ENCODE data around the gene TCAIM.

TCAIM gene

GRCh38 chr3:44429459-44429858 lies 90.9 kb downstream of the TCAIM start:
- H4K12ac ChIP-seq (ENCODE audit: low read depth, low read length), result no peak overlapping the region
- H3K79me2 ChIP-seq (ENCODE audit: control insufficient read depth, insufficient read depth, low read length, poor library complexity), result no peaks in the 10 kb centered on the region

GRCh38 chr3:44430466-44430865 lies 91.9 kb downstream of the TCAIM start:
- Histone ChIP-seq H3K9me3 (ENCODE audit: insufficient read depth, low read depth, low read length) (no peaks in the 10 kb centered on the region), H3K27me3 (ENCODE audit: insufficient read depth, low read length) (no peaks in the 10 kb centered on the region), H2BK120ac (ENCODE audit: insufficient read depth, low read length, poor library complexity) (no peak overlapping the region), H3K14ac (ENCODE audit: low read length) (no peak overlapping the region), H3K4me1 (ENCODE audit: control insufficient read depth in 1 of 2, insufficient read depth in 2 of 2, low read length in 2 of 2) (no peaks in the 10 kb centered on the region), H3K18ac (ENCODE audit: low read length) (no peak overlapping the region), H4K12ac (ENCODE audit: low read depth, low read length) (no peak overlapping the region), H3K36me3 (ENCODE audit: control insufficient read depth in 1 of 2, insufficient read depth in 2 of 2, low read length in 2 of 2) (no peaks in the 10 kb centered on the region), H3K4ac (ENCODE audit: low read depth, low read length) (no peak overlapping the region), H2AFZ (ENCODE audit: insufficient read depth, low read length, poor library complexity) (no peak overlapping the region), H3K23ac (ENCODE audit: low read length) (no peak overlapping the region), H4K8ac (ENCODE audit: low read depth, low read length) (no peak overlapping the region), H3K79me1 (ENCODE audit: low read length) (no peaks in the 10 kb centered on the region), H3K9ac (ENCODE audit: low read length) (no peak overlapping the region), H3K4me2 (ENCODE audit: low read length) (no peak overlapping the region), H3K27ac (ENCODE audit: low read depth, low read length) (no peak overlapping the region), H2BK12ac (ENCODE audit: low read length) (no peak overlapping the region), H2BK5ac (ENCODE audit: low read depth, low read length, poor library complexity) (no peak overlapping the region), H2AK5ac (ENCODE audit: low read length) (no peak overlapping the region), H4K91ac (ENCODE audit: low read depth, low read length) (no peak overlapping the region), H3K4me3 (ENCODE audit: low read depth, low read length) (no peak overlapping the region), H3K79me2 (ENCODE audit: control insufficient read depth, insufficient read depth, low read length, poor library complexity) (no peaks in the 10 kb centered on the region)
- WGBS (ENCODE audit: extremely low coverage, insufficient coverage, insufficient read length), result no CpG with 5 or more reads among the region's 4 CpGs
- no peak for DNase-seq

More at GRCh38 chr3:44429459-44429858, 90.9 kb downstream of the TCAIM start:
- no peak overlapping the region for H4K8ac ChIP-seq (ENCODE audit: low read depth, low read length)
- no peak overlapping the region for H2BK12ac ChIP-seq (ENCODE audit: low read length)
- H2BK5ac ChIP-seq (ENCODE audit: low read depth, low read length, poor library complexity), result no peak overlapping the region
- H3K23ac ChIP-seq (ENCODE audit: low read length), result no peak overlapping the region
- H2BK120ac ChIP-seq (ENCODE audit: insufficient read depth, low read length, poor library complexity), result no peak overlapping the region
- no peaks in the 10 kb centered on the region for H3K9me3 ChIP-seq (ENCODE audit: insufficient read depth, low read depth, low read length)
- H3K4me2 ChIP-seq (ENCODE audit: low read length), result no peak overlapping the region
- no peak overlapping the region for H3K4me3 ChIP-seq (ENCODE audit: low read depth, low read length)
- no peak overlapping the region for H4K91ac ChIP-seq (ENCODE audit: low read depth, low read length)
- H3K27ac ChIP-seq (ENCODE audit: low read depth, low read length), result no peak overlapping the region
- H3K27me3 ChIP-seq (ENCODE audit: insufficient read depth, low read length), result no peaks in the 10 kb centered on the region
- no peak overlapping the region for H2AK5ac ChIP-seq (ENCODE audit: low read length)
- H2AFZ ChIP-seq (ENCODE audit: insufficient read depth, low read length, poor library complexity), result no peak overlapping the region
- H3K18ac ChIP-seq (ENCODE audit: low read length), result no peak overlapping the region
- H3K79me1 ChIP-seq (ENCODE audit: low read length), result no peaks in the 10 kb centered on the region
- H3K9ac ChIP-seq (ENCODE audit: low read length), result no peak overlapping the region
- H3K4ac ChIP-seq (ENCODE audit: low read depth, low read length), result no peak overlapping the region
- H3K14ac ChIP-seq (ENCODE audit: low read length), result no peak overlapping the region
- WGBS (ENCODE audit: extremely low coverage, insufficient coverage, insufficient read length), result no CpG with 5 or more reads among the region's 6 CpGs
- H3K36me3 ChIP-seq (ENCODE audit: control insufficient read depth in 1 of 2, insufficient read depth in 2 of 2, low read length in 2 of 2), result no peaks in the 10 kb centered on the region
- H3K4me1 ChIP-seq (ENCODE audit: control insufficient read depth in 1 of 2, insufficient read depth in 2 of 2, low read length in 2 of 2), result no peaks in the 10 kb centered on the region
- no peak for DNase-seq

DNA sequence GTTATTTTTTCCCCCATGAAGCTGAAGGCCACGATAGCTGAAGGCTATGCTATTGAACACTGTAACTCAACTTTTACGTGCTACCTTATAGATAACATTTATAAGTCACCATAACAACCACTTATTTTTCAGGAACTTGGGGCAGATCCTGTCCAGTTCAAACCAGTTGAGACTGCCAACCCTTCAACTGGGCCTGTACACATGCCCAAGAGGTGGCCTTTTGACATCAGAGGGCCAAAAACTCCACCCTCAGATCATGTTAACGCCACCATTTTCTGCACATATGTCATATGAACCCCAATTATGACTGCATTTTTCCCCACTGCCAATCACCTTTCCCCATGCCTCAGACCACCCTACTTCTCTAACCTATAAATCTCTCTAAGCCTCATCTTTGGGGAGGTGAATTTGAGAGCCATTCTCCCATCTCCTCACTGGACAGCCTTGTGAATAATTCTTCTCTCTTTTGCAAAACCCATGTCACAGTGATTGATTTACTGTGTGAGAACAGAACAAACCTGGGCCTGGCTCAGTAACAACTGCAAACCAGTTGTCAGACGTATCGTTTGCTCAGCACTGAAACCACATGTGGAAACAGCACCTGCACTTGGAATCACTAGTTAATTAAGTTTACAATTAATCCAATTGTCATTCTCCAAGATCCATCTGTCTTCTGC lies 96.4 kb downstream of the TCAIM start:
- H4K12ac ChIP-seq (ENCODE audit: low read depth, low read length), result no peak overlapping the region
- H3K36me3 ChIP-seq (ENCODE audit: control insufficient read depth in 1 of 2, insufficient read depth in 2 of 2, low read length in 2 of 2), result no peaks in the 10 kb centered on the region
- no peak overlapping the region for H3K14ac ChIP-seq (ENCODE audit: low read length)
- H3K9me3 ChIP-seq (ENCODE audit: insufficient read depth, low read depth, low read length), result peaks cover 1% of the 10 kb centered on the region
- H3K9ac ChIP-seq (ENCODE audit: low read length), result no peak overlapping the region
- H3K27ac ChIP-seq (ENCODE audit: low read depth, low read length), result no peak overlapping the region
- no peak overlapping the region for H3K4me2 ChIP-seq (ENCODE audit: low read length)
- no peak overlapping the region for H2BK120ac ChIP-seq (ENCODE audit: insufficient read depth, low read length, poor library complexity)
- H3K23ac ChIP-seq (ENCODE audit: low read length), result no peak overlapping the region
- H3K79me1 ChIP-seq (ENCODE audit: low read length), result no peaks in the 10 kb centered on the region
- H3K27me3 ChIP-seq (ENCODE audit: insufficient read depth, low read length), result no peaks in the 10 kb centered on the region
- no peak overlapping the region for H4K8ac ChIP-seq (ENCODE audit: low read depth, low read length)
- H2AK5ac ChIP-seq (ENCODE audit: low read length), result no peak overlapping the region
- H2AFZ ChIP-seq (ENCODE audit: insufficient read depth, low read length, poor library complexity), result no peak overlapping the region
- peaks cover 3 to 8% of the 10 kb centered on the region in 2 experiments for H3K4me1 ChIP-seq (ENCODE audit: control insufficient read depth in 1 of 2, insufficient read depth in 2 of 2, low read length in 2 of 2)
- H2BK5ac ChIP-seq (ENCODE audit: low read depth, low read length, poor library complexity), result no peak overlapping the region
- H2BK12ac ChIP-seq (ENCODE audit: low read length), result no peak overlapping the region
- H3K79me2 ChIP-seq (ENCODE audit: control insufficient read depth, insufficient read depth, low read length, poor library complexity), result no peaks in the 10 kb centered on the region
- no peak for DNase-seq
- H3K18ac ChIP-seq (ENCODE audit: low read length), result no peak overlapping the region
- no CpG with 5 or more reads among the region's 5 CpGs for WGBS (ENCODE audit: extremely low coverage, insufficient coverage, insufficient read length)
- no peak overlapping the region for H4K91ac ChIP-seq (ENCODE audit: low read depth, low read length)
- H3K4me3 ChIP-seq (ENCODE audit: low read depth, low read length), result no peak overlapping the region
- H3K4ac ChIP-seq (ENCODE audit: low read depth, low read length), result no peak overlapping the region

DNA sequence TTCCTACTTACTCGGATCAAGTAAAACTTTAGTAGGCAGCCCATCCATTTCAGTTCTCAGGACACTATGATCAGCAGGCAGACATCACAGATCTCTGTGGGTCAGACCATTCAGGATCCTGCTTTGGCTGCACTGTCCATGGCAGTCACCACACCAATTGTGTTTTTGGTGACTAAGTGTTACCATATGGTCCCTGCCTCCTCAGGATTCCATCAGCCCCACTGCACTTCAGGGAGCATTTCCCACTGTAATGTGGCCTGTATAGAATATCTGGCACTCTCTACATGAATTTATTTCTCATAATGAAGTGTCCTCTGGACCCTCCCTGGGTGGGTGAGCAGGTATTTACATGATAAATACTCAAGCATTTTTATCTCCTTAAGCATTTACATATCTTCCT lies 97.6 kb downstream of the TCAIM start:
- no peaks in the 10 kb centered on the region for H3K79me2 ChIP-seq (ENCODE audit: control insufficient read depth, insufficient read depth, low read length, poor library complexity)
- peaks cover 3 to 8% of the 10 kb centered on the region in 2 experiments for H3K4me1 ChIP-seq (ENCODE audit: control insufficient read depth in 1 of 2, insufficient read depth in 2 of 2, low read length in 2 of 2)
- peaks cover 1% of the 10 kb centered on the region for H3K9me3 ChIP-seq (ENCODE audit: insufficient read depth, low read depth, low read length)
- no CpG with 5 or more reads among the region's 1 CpG for WGBS (ENCODE audit: extremely low coverage, insufficient coverage, insufficient read length)
- H2AFZ ChIP-seq (ENCODE audit: insufficient read depth, low read length, poor library complexity), result no peak overlapping the region
- no peak overlapping the region for H2AK5ac ChIP-seq (ENCODE audit: low read length)
- no peak overlapping the region for H4K91ac ChIP-seq (ENCODE audit: low read depth, low read length)
- H3K4me3 ChIP-seq (ENCODE audit: low read depth, low read length), result no peak overlapping the region
- no peak overlapping the region for H3K18ac ChIP-seq (ENCODE audit: low read length)
- H3K23ac ChIP-seq (ENCODE audit: low read length), result no peak overlapping the region
- no peak overlapping the region for H2BK12ac ChIP-seq (ENCODE audit: low read length)
- no peak overlapping the region for H2BK5ac ChIP-seq (ENCODE audit: low read depth, low read length, poor library complexity)
- no peak for DNase-seq
- H3K27me3 ChIP-seq (ENCODE audit: insufficient read depth, low read length), result no peaks in the 10 kb centered on the region
- no peak overlapping the region for H3K4ac ChIP-seq (ENCODE audit: low read depth, low read length)
- H3K14ac ChIP-seq (ENCODE audit: low read length), result no peak overlapping the region
- no peak overlapping the region for H4K8ac ChIP-seq (ENCODE audit: low read depth, low read length)
- H3K36me3 ChIP-seq (ENCODE audit: control insufficient read depth in 1 of 2, insufficient read depth in 2 of 2, low read length in 2 of 2), result no peaks in the 10 kb centered on the region
- no peak overlapping the region for H2BK120ac ChIP-seq (ENCODE audit: insufficient read depth, low read length, poor library complexity)
- no peak overlapping the region for H4K12ac ChIP-seq (ENCODE audit: low read depth, low read length)
- H3K9ac ChIP-seq (ENCODE audit: low read length), result no peak overlapping the region
- no peak overlapping the region for H3K4me2 ChIP-seq (ENCODE audit: low read length)
- no peak overlapping the region for H3K27ac ChIP-seq (ENCODE audit: low read depth, low read length)
- no peaks in the 10 kb centered on the region for H3K79me1 ChIP-seq (ENCODE audit: low read length)

All from trophoblast cell (in vitro differentiated cells and primary cell).